ENCODE data around the gene ITGA3. TPM values are rescaled to one million over a fixed set of nuclear protein-coding genes. Genes with fewer than 3 reads are reported as not detected.

Gene ITGA3
- total and polyA plus RNA-seq, 4 donors = 0.79 to 4.4 (median 1.4) TPM

DNA sequence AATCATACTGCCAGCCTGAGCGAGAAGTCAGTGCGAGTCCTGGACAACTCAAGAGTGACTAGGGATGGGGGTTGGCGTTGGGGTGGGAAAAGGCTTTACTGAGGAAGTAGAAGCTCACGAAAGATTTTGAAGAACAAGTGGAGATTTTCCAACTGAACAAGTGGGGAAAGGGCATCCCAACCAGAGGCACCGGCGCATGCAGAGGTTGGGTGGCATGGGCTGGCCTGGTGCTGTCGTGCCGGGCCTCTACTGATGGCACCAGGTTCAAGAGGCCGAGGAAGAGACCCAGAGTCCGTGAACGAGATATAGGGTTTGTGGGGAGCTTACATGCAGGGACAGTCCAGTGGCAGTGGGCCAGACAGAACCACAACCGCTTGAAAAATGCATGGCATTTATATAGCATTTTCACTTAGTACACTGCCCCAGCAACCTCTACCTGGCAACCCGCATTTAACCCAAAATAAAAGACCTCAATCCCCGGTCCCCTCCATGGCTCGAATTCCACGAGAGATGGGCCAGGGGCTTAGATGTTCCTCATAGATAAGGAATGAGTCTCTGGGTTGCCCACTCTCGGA is 7.7 kb upstream of the ITGA3 start:
- 87% methylated on average over 17 of the region's 17 CpGs for WGBS
- Histone ChIP-seq H3K9ac (ENCODE audit: low read depth in 1 of 2, low read length in 2 of 2) (no peak overlapping the region), H3K36me3 (ENCODE audit: control insufficient read depth in 4 of 4, insufficient read depth in 3 of 4, low read depth in 1 of 4, low read length in 3 of 4) (no peaks in the 10 kb centered on the region), H3K27ac (ENCODE audit: low read depth in 1 of 2, low read length in 2 of 2) (no peak overlapping the region), H3K9me3 (ENCODE audit: control insufficient read depth in 4 of 4, low read length in 3 of 4) (no peaks in the 10 kb centered on the region), H3K27me3 (ENCODE audit: control insufficient read depth in 4 of 4, insufficient read depth in 4 of 4, low read length in 3 of 4) (peaks cover 0 to 3% (median 0%) of the 10 kb centered on the region in 4 donors), H3K4me3 (ENCODE audit: low read depth in 1 of 3, low read length in 3 of 3) (no peak overlapping the region), H3K4me1 (ENCODE audit: control insufficient read depth in 4 of 4, insufficient read depth in 4 of 4, low read length in 3 of 4) (peaks cover 0 to 2% (median 0%) of the 10 kb centered on the region in 4 donors)
- no peak for DNase-seq (ENCODE audit: low spot score)
- no peak for TF ChIP-seq NR2F2 (IDR thresholded peaks at IDR 0.05)

DNA sequence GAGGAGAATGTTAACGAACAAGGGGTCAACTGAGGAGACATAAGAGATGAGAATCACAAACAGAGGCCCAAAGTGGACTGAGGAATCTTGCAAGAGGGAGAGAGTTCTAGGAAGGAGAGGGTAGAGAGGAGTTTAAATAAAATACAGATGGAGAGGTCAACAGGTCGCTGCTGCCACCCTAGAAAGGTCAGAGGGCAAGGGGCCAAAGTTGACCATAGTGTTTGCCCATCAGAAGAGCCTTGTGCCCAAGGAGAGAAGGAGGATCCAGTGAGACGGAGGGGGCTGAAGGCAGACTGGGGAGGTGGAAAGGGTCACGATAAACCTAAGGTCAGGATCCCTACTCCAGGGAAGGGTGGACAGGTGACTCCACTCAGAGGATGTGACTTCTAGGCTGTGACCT is 6.9 kb upstream of the ITGA3 start:
- Histone ChIP-seq H3K27ac (ENCODE audit: low read depth in 1 of 2, low read length in 2 of 2) (no peak overlapping the region), H3K27me3 (ENCODE audit: control insufficient read depth in 4 of 4, insufficient read depth in 4 of 4, low read length in 3 of 4) (peaks cover 0 to 3% (median 0%) of the 10 kb centered on the region in 4 donors), H3K4me3 (ENCODE audit: low read depth in 1 of 3, low read length in 3 of 3) (no peak overlapping the region), H3K9ac (ENCODE audit: low read depth in 1 of 2, low read length in 2 of 2) (no peak overlapping the region), H3K9me3 (ENCODE audit: control insufficient read depth in 4 of 4, low read length in 3 of 4) (no peaks in the 10 kb centered on the region), H3K36me3 (ENCODE audit: control insufficient read depth in 4 of 4, insufficient read depth in 3 of 4, low read depth in 1 of 4, low read length in 3 of 4) (no peaks in the 10 kb centered on the region), H3K4me1 (ENCODE audit: control insufficient read depth in 4 of 4, insufficient read depth in 4 of 4, low read length in 3 of 4) (peaks cover 0 to 5% (median 0%) of the 10 kb centered on the region in 4 donors)
- WGBS = 69% methylated on average over 4 of the region's 4 CpGs
- DNase-seq (ENCODE audit: low spot score) = no peak
- TF ChIP-seq FOXA1 (IDR thresholded peaks at IDR 0.05) = no peak
- no peak for TF ChIP-seq RAD21 (IDR thresholded peaks at IDR 0.05)
- no peak for TF ChIP-seq YY1 (IDR thresholded peaks at IDR 0.05)
- TF ChIP-seq, protein P1, sequence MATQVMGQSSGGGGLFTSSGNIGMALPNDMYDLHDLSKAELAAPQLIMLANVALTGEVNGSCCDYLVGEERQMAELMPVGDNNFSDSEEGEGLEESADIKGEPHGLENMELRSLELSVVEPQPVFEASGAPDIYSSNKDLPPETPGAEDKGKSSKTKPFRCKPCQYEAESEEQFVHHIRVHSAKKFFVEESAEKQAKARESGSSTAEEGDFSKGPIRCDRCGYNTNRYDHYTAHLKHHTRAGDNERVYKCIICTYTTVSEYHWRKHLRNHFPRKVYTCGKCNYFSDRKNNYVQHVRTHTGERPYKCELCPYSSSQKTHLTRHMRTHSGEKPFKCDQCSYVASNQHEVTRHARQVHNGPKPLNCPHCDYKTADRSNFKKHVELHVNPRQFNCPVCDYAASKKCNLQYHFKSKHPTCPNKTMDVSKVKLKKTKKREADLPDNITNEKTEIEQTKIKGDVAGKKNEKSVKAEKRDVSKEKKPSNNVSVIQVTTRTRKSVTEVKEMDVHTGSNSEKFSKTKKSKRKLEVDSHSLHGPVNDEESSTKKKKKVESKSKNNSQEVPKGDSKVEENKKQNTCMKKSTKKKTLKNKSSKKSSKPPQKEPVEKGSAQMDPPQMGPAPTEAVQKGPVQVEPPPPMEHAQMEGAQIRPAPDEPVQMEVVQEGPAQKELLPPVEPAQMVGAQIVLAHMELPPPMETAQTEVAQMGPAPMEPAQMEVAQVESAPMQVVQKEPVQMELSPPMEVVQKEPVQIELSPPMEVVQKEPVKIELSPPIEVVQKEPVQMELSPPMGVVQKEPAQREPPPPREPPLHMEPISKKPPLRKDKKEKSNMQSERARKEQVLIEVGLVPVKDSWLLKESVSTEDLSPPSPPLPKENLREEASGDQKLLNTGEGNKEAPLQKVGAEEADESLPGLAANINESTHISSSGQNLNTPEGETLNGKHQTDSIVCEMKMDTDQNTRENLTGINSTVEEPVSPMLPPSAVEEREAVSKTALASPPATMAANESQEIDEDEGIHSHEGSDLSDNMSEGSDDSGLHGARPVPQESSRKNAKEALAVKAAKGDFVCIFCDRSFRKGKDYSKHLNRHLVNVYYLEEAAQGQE (IDR thresholded peaks at IDR 0.05) = no peak
- TF ChIP-seq, protein P2, sequence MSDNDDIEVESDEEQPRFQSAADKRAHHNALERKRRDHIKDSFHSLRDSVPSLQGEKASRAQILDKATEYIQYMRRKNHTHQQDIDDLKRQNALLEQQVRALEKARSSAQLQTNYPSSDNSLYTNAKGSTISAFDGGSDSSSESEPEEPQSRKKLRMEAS (IDR thresholded peaks at IDR 0.05) = no peak
- TF ChIP-seq NR2F2 (IDR thresholded peaks at IDR 0.05) = no peak
- no peak for TF ChIP-seq HNF4G (IDR thresholded peaks at IDR 0.05)
- TF ChIP-seq RXRA (IDR thresholded peaks at IDR 0.05) = no peak
- no peak for TF ChIP-seq HNF4A (conservative IDR thresholded peaks at IDR 0.05)
- TF ChIP-seq, protein P3, sequence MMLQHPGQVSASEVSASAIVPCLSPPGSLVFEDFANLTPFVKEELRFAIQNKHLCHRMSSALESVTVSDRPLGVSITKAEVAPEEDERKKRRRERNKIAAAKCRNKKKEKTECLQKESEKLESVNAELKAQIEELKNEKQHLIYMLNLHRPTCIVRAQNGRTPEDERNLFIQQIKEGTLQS (IDR thresholded peaks at IDR 0.05) = no peak
- TF ChIP-seq, protein P4, sequence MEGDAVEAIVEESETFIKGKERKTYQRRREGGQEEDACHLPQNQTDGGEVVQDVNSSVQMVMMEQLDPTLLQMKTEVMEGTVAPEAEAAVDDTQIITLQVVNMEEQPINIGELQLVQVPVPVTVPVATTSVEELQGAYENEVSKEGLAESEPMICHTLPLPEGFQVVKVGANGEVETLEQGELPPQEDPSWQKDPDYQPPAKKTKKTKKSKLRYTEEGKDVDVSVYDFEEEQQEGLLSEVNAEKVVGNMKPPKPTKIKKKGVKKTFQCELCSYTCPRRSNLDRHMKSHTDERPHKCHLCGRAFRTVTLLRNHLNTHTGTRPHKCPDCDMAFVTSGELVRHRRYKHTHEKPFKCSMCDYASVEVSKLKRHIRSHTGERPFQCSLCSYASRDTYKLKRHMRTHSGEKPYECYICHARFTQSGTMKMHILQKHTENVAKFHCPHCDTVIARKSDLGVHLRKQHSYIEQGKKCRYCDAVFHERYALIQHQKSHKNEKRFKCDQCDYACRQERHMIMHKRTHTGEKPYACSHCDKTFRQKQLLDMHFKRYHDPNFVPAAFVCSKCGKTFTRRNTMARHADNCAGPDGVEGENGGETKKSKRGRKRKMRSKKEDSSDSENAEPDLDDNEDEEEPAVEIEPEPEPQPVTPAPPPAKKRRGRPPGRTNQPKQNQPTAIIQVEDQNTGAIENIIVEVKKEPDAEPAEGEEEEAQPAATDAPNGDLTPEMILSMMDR (IDR thresholded peaks at IDR 0.05; ENCODE audit: low read depth, low read length, missing input control) = no peak
- TF ChIP-seq, protein P5, sequence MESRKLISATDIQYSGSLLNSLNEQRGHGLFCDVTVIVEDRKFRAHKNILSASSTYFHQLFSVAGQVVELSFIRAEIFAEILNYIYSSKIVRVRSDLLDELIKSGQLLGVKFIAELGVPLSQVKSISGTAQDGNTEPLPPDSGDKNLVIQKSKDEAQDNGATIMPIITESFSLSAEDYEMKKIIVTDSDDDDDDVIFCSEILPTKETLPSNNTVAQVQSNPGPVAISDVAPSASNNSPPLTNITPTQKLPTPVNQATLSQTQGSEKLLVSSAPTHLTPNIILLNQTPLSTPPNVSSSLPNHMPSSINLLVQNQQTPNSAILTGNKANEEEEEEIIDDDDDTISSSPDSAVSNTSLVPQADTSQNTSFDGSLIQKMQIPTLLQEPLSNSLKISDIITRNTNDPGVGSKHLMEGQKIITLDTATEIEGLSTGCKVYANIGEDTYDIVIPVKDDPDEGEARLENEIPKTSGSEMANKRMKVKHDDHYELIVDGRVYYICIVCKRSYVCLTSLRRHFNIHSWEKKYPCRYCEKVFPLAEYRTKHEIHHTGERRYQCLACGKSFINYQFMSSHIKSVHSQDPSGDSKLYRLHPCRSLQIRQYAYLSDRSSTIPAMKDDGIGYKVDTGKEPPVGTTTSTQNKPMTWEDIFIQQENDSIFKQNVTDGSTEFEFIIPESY (IDR thresholded peaks at IDR 0.05) = no peak
